Sigmoid colon (tissue), 4 donors: ENCODE measurements around the gene UNC5A.

Experiments
- CTCF ChIP-seq, 4 experiments: fragments of 450-650 bp in 3 of 4; fragments of 200-600 bp in 1 of 4; IDR thresholded peaks; one replicate each; pipeline ENCODE4 v1.5.1; 2016 to 2019; ENCODE audit warnings: antibody characterized with exemption in 4 of 4, mild to moderate bottlenecking in 3 of 4, moderate library complexity in 2 of 4
- EP300 ChIP-seq, 4 donors: sonication (generic); formaldehyde crosslinking; IDR thresholded peaks; one replicate each; pipeline ENCODE4 v1.6.1; 2017; ENCODE audit warnings: antibody characterized with exemption in 4 of 4
- POLR2A ChIP-seq, 2 donors: fragments of 450-650 bp; IDR thresholded peaks; one replicate each; pipeline ENCODE4 v1.6.1; 2016; ENCODE audit warnings: antibody characterized with exemption in 2 of 2, mild to moderate bottlenecking in 2 of 2, moderate library complexity in 2 of 2

GRCh38 chr5:176761755-176762154 is 48.6 kb upstream of the UNC5A start:
- TF ChIP-seq CTCF (IDR thresholded peaks at IDR 0.05) (no peak), EP300 (IDR thresholded peaks at IDR 0.05) (no peak), POLR2A (IDR thresholded peaks at IDR 0.05) (no peak)
